GM12874 (cell line): Measurements from ENCODE around the gene SCAMP4.

Source experiments
- CTCF ChIP-seq: IDR thresholded peaks from 2 replicates; pipeline ENCODE4 v1.5.1; 2011; ENCODE audit warnings: low read depth, mild to moderate bottlenecking, control low read depth, low read length, moderate library complexity; ENCODE audit not compliant: insufficient read depth

Gene SCAMP4

GRCh38 chr19:1924320-1924961, 19.2 kb downstream of the SCAMP4 start:
- TF ChIP-seq CTCF: no peak

DNA sequence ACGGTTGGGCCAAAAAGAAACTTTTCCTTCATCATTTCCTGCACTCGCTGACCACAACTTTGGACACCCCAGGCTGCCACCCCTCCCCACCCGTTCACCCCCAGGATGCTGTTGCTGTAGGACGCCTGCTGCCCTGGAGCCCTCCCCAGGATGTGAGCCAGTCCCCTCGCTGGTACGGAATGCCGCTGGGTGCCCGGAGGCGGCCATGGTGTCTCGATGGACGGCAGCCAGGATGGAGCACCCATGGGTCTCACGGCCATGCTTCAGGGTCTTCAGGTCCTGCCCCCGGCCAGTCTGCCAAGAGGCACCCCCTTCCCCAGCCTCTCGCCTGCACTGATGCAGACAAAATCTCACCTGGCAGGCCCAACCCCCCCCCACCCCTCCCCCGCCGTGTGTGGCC, 20.3 kb downstream of the SCAMP4 start:
- no peak for TF ChIP-seq CTCF

DNA sequence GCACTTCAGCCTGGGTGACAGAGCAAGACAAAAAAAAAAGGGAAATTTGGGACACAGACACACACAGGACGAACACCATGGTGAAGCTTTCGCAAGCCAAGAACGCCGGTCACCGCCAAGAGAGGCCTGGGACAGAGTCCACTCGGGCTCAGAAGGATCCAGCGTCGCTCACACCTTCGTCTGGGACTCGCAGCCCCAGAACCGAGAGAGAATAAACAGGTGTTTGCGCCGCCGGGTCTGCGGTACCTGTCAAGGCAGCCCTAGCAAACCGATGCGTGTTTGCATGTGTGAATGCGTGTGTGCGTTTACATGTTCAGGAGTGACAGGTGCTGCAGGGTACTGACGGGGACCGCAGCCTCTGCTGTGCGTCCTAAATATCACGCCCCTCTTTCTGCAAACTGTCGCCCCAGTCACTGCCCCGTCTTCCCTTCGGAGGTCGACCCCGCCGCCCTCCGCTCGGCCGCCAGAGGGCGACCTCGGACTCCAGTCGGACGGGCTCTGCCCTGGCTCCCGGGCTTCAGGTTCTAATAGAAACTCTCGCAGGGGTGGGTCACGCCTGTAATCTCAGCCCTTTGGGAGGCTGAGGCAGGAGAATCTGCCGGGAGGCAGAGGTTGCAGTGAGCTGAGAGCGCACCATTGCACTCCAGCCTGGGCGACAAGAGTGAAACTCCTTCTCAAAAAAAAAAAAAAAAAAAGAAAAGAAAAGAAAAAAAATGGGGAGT, 24.0 kb downstream of the SCAMP4 start:
- TF ChIP-seq CTCF: peak; percentile 92

- TF ChIP-seq CTCF: no peak
Measured at GRCh38 chr19:1931445-1931844, 26.2 kb downstream of the SCAMP4 start.

GRCh38 chr19:1932395-1932794, 27.2 kb downstream of the SCAMP4 start:
- no peak for TF ChIP-seq CTCF

DNA sequence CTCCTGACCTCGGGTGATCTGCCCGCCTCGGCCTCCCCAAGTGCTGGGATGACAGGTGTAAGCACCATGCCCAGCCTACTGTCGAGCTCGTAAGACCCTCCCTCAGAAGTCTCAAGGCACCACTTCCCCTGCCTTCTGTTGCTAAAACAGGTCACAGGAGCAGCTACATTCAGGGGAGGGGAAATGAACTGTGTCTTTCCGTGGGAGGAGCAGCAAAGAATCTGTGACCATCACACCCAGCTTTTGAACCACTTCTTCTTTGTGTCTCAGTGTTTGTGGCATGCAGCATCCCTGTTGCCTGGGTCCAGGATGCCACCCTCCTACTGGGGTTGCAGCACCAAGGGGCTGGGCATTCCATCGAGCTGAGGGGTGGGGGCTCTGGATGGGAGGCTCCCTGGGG, 28.0 kb downstream of the SCAMP4 start:
- no peak for TF ChIP-seq CTCF

- TF ChIP-seq CTCF: no peak
Measured at GRCh38 chr19:1933942-1934341, 28.7 kb downstream of the SCAMP4 start.
